Liver (tissue), 9 donors: Measurements from ENCODE around the gene FOXD4. TPM values are rescaled to one million over a fixed set of nuclear protein-coding genes. Genes with fewer than 3 reads are reported as not detected.
"Not testable (repeated sequence)": the region's sequence is repeated elsewhere in the genome, so short reads cannot be mapped to it uniquely, and the experiment has no call there.

Source experiments
- DNase-seq: peaks from one replicate; pipeline ENCODE4 v3.0.0-alpha.2; 2017; ENCODE audit warnings: low spot score
- H3K27ac ChIP-seq, 2 donors: one replicate each; pipeline ENCODE4 v1.7.0; 2013; ENCODE audit warnings: inconsistent platforms in 2 of 2, low read length in 2 of 2, control low read depth in 1 of 2, low read depth in 1 of 2, mild to moderate bottlenecking in 1 of 2
- H3K27me3 ChIP-seq, 4 donors: one replicate each; pipeline versions ENCODE4 v1.6.1 to v1.7.0; 2013; ENCODE audit warnings: low read length in 3 of 4, inconsistent platforms in 1 of 4, mild to moderate bottlenecking in 1 of 4, moderate library complexity in 1 of 4; ENCODE audit not compliant: control insufficient read depth in 4 of 4, insufficient read depth in 4 of 4
- H3K36me3 ChIP-seq, 4 donors: one replicate each; pipeline versions ENCODE4 v1.6.1 to v1.7.0; 2013; ENCODE audit warnings: low read length in 3 of 4, mild to moderate bottlenecking in 3 of 4, low read depth in 1 of 4, moderate library complexity in 1 of 4; ENCODE audit not compliant: control insufficient read depth in 4 of 4, insufficient read depth in 3 of 4
- H3K4me1 ChIP-seq, 4 donors: one replicate each; pipeline versions ENCODE4 v1.6.1 to v1.7.0; 2013; ENCODE audit warnings: low read length in 3 of 4, mild to moderate bottlenecking in 3 of 4, moderate library complexity in 1 of 4; ENCODE audit not compliant: control insufficient read depth in 4 of 4, insufficient read depth in 4 of 4
- H3K4me3 ChIP-seq, 3 donors: one replicate each; pipeline versions ENCODE4 v1.6.1 to v1.7.0; 2013; ENCODE audit warnings: low read length in 3 of 3, control low read depth in 1 of 3, low read depth in 1 of 3, mild to moderate bottlenecking in 1 of 3
- H3K9ac ChIP-seq, 2 donors: one replicate each; pipeline ENCODE4 v1.7.0; 2013; ENCODE audit warnings: low read length in 2 of 2, mild to moderate bottlenecking in 2 of 2, moderate library complexity in 2 of 2, control low read depth in 1 of 2, low read depth in 1 of 2
- H3K9me3 ChIP-seq, 4 donors: one replicate each; pipeline versions ENCODE4 v1.6.1 to v1.7.0; 2013; ENCODE audit warnings: low read length in 3 of 4; ENCODE audit not compliant: control insufficient read depth in 4 of 4
- WGBS: extraction: QIAGEN DNeasy Blood & Tissue Kit; methylation state at CpG from one replicate; pipeline ENCODE4 v1.1.7; 2013; 5-methylcytosine and 5-hydroxymethylcytosine counted together
- polyA plus RNA-seq, 2 donors: library from polyadenylated mRNA; stranded (reverse) in 1 of 2; unstranded in 1 of 2; fragments of 200-250 nt in 1 of 2; fragments of >200 nt in 1 of 2; fragmentation: Nextera tagmentation in 1 of 2; extraction: Ambion mirVana in 1 of 2; gene quantifications; one replicate each; pipeline versions ENCODE4 v1.2.1 to v1.2.3, GENCODE V29; 2013 to 2015
- total RNA-seq, 2 donors: library from RNA; depleted of rRNA; stranded (reverse); fragments of >200 nt; gene quantifications; one replicate each; pipeline ENCODE4 v1.2.3, GENCODE V29; 2014
- donor health status: healthy.
- donor health status: healthy.
- donor health status: healthy.
- donor health status: healthy.
- donor health status: healthy.

Gene FOXD4
- total and polyA plus RNA-seq, 4 donors: 0.05 to 0.17 (median 0.09) TPM

DNA sequence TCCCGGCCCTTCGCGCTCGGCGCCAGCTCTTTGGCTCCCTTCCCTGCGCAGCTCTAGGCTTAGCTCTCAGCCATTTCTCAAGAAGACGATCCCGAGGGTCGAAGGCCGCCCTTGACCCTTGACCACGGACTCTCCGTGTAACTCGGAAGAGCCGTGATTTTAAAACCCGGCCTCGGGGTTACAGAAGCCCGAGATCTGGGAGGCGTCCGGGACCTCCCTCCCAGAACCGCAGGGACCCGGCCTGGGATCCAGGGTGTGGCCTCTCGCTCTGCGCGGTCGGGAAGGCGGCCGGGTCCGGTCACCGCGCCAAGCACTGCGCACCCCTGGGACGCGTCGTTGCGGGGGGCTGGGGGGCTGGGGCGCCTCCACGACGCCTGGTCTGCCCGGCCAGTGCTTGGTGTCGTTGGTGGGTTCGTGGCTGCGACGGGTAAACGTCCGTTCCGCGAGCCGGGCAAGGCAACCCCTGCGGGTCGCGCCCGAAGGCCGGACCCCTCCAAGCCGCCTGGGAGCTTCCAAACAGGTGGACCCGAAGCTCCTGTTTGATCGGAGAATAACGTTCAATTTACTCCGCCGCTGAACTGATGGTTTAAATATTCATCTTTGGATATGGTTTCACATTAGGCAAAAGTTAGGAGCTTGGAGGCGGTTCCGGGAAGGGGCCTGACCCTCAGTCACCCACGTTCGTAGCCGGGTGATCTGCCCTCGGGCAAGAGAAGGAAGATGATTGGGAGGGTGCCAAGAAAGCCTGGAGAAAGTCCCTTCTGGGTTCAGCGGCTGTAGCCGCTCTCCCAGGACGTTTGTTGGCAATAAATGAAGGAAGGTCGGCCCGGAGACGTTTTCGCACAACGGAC lies 3.7 kb downstream of the FOXD4 start:
- H3K36me3 ChIP-seq, DNase-seq, H3K27ac ChIP-seq, H3K9me3 ChIP-seq, H3K9ac ChIP-seq: not testable (repeated sequence)
- Histone ChIP-seq H3K27me3 (peaks cover 0 to 11% (median 3%) of the 10 kb centered on the region in 4 donors), H3K4me1 (peaks cover 9 to 18% (median 9%) of the 10 kb centered on the region in 4 donors), H3K4me3 (peak overlapping the region in 2 of 3 donors; percentile 35 to 53)
- 3% methylated on average over 73 of the region's 73 CpGs for WGBS

- not testable (repeated sequence) for H3K9me3 ChIP-seq, H3K36me3 ChIP-seq, H3K27ac ChIP-seq, H3K9ac ChIP-seq
- H3K4me1 ChIP-seq: peaks cover 9 to 18% (median 9%) of the 10 kb centered on the region in 4 donors
- peaks cover 0 to 11% (median 3%) of the 10 kb centered on the region in 4 donors for H3K27me3 ChIP-seq
- peak overlapping the region in 2 of 3 donors; percentile 35 to 53 for H3K4me3 ChIP-seq
- peak; percentile 40 for DNase-seq
- WGBS: 4% methylated on average over 108 of the region's 111 CpGs
Observed at GRCh38 chr9:113468-114266, 4.5 kb downstream of the FOXD4 start.

GRCh38 chr9:112589-113467 lies 5.4 kb downstream of the FOXD4 start:
- H3K27ac ChIP-seq, H3K9me3 ChIP-seq, H3K9ac ChIP-seq, H3K36me3 ChIP-seq: not testable (repeated sequence)
- 11% methylated on average over 52 of the region's 55 CpGs for WGBS
- Histone ChIP-seq H3K4me1 (peaks cover 9 to 18% (median 9%) of the 10 kb centered on the region in 4 donors), H3K27me3 (peaks cover 0 to 11% (median 3%) of the 10 kb centered on the region in 4 donors), H3K4me3 (peak overlapping the region in 1 of 3 donors; percentile 53)
- DNase-seq: peak; percentile 39

DNA sequence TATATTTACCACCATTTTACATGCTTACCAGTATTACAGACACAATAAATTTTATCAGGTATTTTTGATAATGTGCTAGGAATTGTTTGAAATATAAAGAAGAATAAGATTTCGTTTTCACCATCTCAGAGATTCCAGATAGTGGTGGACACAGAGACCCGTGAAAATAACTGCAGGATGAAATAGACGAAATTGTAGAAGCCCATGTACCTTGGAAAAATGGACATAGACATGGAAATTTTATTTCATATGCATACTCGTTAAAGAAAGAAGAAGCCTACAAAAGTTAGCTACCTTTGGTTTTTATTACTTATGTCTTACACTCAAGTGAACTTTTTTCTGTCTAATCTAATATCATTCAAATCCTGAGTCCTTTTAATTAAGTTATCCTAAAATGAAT lies 7.5 kb downstream of the FOXD4 start:
- 30% methylated on average over 4 of the region's 4 CpGs for WGBS
- Histone ChIP-seq H3K27me3 (peaks cover 2 to 11% (median 3%) of the 10 kb centered on the region in 4 donors), H3K4me1 (peaks cover 9 to 18% (median 9%) of the 10 kb centered on the region in 4 donors)
- not testable (repeated sequence) for DNase-seq, H3K27ac ChIP-seq, H3K36me3 ChIP-seq, H3K9me3 ChIP-seq, H3K4me3 ChIP-seq, H3K9ac ChIP-seq

DNA sequence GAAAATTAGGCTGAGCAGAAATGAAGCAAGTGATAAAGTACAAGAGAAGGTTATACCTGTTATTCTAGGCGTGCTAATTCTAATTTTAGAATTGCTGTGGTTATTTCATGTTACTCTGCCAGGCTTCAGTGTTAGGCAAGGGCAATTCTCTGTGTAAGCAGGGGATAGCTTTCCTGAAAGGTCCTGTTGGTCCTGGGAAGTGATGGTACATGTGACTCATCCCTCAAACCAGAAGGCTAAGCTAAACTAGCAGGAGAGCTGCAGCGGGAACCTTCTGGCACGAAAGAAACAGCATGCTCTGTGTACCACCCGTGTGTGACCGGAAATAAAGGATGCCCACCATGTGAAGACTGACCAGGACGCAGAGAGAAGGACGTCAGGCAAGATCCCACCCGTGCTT lies 8.7 kb downstream of the FOXD4 start:
- H3K9me3 ChIP-seq, H3K27me3 ChIP-seq, H3K4me3 ChIP-seq, H3K9ac ChIP-seq, H3K27ac ChIP-seq, DNase-seq, H3K36me3 ChIP-seq: not testable (repeated sequence)
- peaks cover 4 to 13% (median 9%) of the 10 kb centered on the region in 4 donors for H3K4me1 ChIP-seq
- WGBS: 27% methylated on average over 6 of the region's 8 CpGs

DNA sequence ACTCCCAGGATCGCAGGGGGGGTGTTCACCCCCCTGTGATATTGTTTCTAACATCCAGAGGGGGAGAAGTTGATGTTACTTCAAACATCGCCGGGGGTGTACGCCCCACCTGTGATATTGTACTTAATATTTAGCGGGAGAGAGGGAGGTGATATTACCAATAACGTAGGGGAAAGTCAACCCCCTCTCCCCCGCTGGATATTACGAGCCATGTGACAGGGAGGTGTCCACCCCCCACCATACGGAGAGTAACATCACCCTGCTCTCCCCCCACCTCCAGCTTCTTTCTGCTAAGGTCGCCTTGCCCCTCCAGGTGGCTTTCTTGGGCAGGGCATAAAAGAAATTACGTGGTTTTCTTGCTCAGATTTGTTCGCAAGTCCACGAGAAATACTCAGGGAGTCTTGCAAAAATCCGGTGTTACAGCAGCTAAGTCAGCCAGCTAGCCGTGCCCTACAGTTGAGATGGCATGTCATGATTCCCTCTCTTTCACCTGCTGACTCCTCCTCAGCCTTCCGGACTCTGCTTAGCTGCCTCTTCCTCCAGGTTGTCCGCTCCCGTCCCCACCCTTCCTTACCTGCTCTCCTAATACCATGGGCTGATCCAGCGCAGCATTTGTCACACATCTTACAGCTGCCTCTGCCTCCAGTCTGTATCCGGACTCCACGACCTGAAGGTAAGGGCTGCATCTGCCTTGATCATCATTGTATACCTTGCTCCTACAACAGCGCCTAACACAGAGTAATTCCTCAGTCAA lies 9.3 kb downstream of the FOXD4 start:
- not testable (repeated sequence) for DNase-seq, H3K27ac ChIP-seq, H3K9ac ChIP-seq, H3K36me3 ChIP-seq, H3K27me3 ChIP-seq, H3K4me3 ChIP-seq, H3K9me3 ChIP-seq, H3K4me1 ChIP-seq
- WGBS: 18% methylated on average over 22 of the region's 22 CpGs

DNA sequence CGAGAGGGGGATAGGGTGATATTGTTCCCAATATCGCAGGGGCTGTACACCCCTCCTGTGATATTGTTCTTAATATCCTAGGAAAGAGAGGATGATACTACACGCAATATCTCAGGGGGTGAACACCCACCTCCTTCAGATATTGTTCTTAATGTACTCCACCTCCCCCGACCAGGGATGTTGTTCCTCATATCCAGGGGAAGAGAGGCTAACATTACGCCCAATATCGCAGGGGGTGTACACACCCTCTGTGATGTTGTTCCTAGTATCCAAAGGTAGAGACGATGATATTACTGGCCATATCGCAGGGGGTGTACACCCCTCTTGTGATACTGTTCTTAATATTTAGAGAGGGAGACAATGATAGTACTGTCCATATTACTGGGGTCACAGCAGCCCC lies 12.2 kb downstream of the FOXD4 start:
- not testable (repeated sequence) for DNase-seq, H3K4me1 ChIP-seq, H3K27me3 ChIP-seq, H3K27ac ChIP-seq, H3K36me3 ChIP-seq, H3K4me3 ChIP-seq, H3K9me3 ChIP-seq, H3K9ac ChIP-seq
- 78% methylated on average over 8 of the region's 8 CpGs for WGBS
